ENCODE results near the gene ZNF385B.

DNA sequence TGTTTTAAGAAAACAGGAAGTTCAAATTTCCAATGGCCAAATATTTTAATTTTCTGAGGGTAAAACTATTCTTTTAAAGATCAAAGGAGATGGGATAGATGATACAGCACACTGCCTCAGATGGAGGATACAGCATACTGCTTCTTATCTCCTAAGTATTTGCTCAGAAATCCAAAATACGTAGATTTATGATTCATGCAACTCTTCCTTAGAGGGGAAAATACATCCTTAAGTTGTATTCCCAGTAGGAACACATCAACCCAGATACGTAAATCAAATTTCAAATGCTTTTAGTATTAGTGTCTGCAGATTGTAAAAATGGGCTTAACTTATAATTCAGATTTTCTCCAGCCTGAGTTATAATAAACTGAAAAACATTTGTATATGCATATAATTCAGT lies 235.2 kb downstream of the ZNF385B start:
- no peak for TF ChIP-seq EZH2phosphoT487 (IDR thresholded peaks at IDR 0.05; ENCODE audit: borderline replicate concordance, low read depth, low read length)
- TF ChIP-seq, protein P1, sequence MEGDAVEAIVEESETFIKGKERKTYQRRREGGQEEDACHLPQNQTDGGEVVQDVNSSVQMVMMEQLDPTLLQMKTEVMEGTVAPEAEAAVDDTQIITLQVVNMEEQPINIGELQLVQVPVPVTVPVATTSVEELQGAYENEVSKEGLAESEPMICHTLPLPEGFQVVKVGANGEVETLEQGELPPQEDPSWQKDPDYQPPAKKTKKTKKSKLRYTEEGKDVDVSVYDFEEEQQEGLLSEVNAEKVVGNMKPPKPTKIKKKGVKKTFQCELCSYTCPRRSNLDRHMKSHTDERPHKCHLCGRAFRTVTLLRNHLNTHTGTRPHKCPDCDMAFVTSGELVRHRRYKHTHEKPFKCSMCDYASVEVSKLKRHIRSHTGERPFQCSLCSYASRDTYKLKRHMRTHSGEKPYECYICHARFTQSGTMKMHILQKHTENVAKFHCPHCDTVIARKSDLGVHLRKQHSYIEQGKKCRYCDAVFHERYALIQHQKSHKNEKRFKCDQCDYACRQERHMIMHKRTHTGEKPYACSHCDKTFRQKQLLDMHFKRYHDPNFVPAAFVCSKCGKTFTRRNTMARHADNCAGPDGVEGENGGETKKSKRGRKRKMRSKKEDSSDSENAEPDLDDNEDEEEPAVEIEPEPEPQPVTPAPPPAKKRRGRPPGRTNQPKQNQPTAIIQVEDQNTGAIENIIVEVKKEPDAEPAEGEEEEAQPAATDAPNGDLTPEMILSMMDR (conservative IDR thresholded peaks at IDR 0.05; ENCODE audit: low read length): no peak

Data from OCI-LY7 (cell line).